VCaP (cell line): ENCODE measurements around the gene LEF1.

Experiments
- H3K27ac ChIP-seq: fragments of 450-650 bp; 2 replicates; pipeline ENCODE4 v1.5.1; 2017
- CTCF ChIP-seq: fragments of 450-650 bp; conservative IDR thresholded peaks from 2 replicates; pipeline ENCODE4 v1.5.1; 2017; ENCODE audit warnings: mild to moderate bottlenecking, moderate library complexity

The LEF1 gene

GRCh38 chr4:108111781-108112180 lies 57.0 kb downstream of the LEF1 start:
- H3K27ac ChIP-seq: no peak overlapping the region
- no peak for TF ChIP-seq CTCF

- TF ChIP-seq CTCF: no peak
- no peak overlapping the region for H3K27ac ChIP-seq
Measured at GRCh38 chr4:108110450-108110849, 58.3 kb downstream of the LEF1 start.

- no peak overlapping the region for H3K27ac ChIP-seq
- TF ChIP-seq CTCF: no peak
Measured at GRCh38 chr4:108109997-108110416, 58.7 kb downstream of the LEF1 start.

- no peak overlapping the region for H3K27ac ChIP-seq
- TF ChIP-seq CTCF: no peak
Measured at GRCh38 chr4:108109111-108109510, 59.6 kb downstream of the LEF1 start.

GRCh38 chr4:108107729-108108382 lies 60.9 kb downstream of the LEF1 start:
- no peak for TF ChIP-seq CTCF
- H3K27ac ChIP-seq: no peak overlapping the region

GRCh38 chr4:108107101-108107500 lies 61.6 kb downstream of the LEF1 start:
- TF ChIP-seq CTCF: no peak
- no peak overlapping the region for H3K27ac ChIP-seq

GRCh38 chr4:108106186-108106585 lies 62.5 kb downstream of the LEF1 start:
- no peak overlapping the region for H3K27ac ChIP-seq

More at GRCh38 chr4:108106186-108106585, 62.5 kb downstream of the LEF1 start:
- no peak for TF ChIP-seq CTCF
